Measurements from ENCODE around the gene RNU6-8.
A peak's percentile ranks its signal among the peaks of the same experiment; 100 is the strongest.

The RNU6-8 gene

DNA sequence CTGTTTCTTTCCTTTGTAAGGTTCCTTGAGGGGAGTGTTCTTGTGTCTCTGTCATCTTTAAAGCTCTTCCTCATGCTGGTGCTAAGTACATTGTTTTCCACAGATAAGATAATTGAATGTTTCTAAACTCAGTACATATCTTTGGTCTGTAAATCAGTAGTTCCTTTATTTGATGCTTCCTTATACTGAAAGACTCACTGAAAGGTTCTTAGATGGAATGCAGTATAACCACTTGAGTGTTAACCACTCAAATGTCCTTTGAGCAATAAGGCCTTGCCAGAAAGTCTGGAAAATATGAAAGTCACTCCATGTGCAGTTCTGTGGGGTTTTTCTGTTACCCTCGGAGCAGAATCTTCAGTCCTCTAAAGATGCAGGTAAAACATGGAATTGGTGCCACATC, 23.0 kb upstream of the RNU6-8 start:
- no peaks in the 10 kb centered on the region for H3K9me3 ChIP-seq (ENCODE audit: control insufficient read depth, insufficient read depth, low read length)
- no peak overlapping the region for H3K4me3 ChIP-seq (ENCODE audit: low read depth, low read length)
- no peaks in the 10 kb centered on the region for H3K27me3 ChIP-seq (ENCODE audit: control insufficient read depth, insufficient read depth, low read length)

DNA sequence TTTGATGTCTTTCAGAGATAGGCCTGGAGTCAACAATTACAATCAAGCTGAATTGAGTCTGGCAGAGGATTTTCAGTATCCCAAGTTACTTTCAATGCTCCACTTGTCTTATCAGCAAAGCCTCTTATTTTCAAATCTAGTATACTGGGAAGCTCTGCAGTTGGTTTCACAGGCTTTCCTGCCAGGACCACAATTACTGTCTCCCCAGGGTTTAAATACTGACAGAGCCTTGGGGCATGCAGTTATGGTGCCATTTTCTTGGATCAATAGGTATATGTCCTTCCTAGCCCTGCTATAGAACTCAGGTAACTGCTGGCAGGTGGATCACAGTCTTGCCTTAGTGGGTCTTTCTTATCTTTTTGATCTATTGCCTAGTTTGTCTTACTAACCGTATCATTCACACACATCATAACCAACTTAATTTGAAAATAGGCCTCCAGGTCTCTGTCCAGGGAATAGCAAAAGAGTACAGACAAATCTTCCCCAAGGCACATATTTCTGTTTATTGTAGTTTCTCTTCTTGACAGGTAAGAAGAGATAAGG, 22.4 kb upstream of the RNU6-8 start:
- Histone ChIP-seq H3K36me3 (ENCODE audit: control insufficient read depth, insufficient read depth, low read length) (no peaks in the 10 kb centered on the region), H3K9me3 (ENCODE audit: control insufficient read depth, insufficient read depth, low read length) (no peaks in the 10 kb centered on the region), H3K4me3 (ENCODE audit: low read depth, low read length) (no peak overlapping the region), H3K4me1 (ENCODE audit: control insufficient read depth, insufficient read depth, low read length) (no peaks in the 10 kb centered on the region), H3K9ac (ENCODE audit: low read depth, low read length) (no peak overlapping the region), H3K27me3 (ENCODE audit: control insufficient read depth, insufficient read depth, low read length) (no peaks in the 10 kb centered on the region)

More for the DNA sequence above, 23.0 kb upstream of the RNU6-8 start:
- Histone ChIP-seq H3K9ac (ENCODE audit: low read depth, low read length) (no peak overlapping the region), H3K36me3 (ENCODE audit: control insufficient read depth, insufficient read depth, low read length) (no peaks in the 10 kb centered on the region), H3K4me1 (ENCODE audit: control insufficient read depth, insufficient read depth, low read length) (peaks cover 2% of the 10 kb centered on the region)

DNA sequence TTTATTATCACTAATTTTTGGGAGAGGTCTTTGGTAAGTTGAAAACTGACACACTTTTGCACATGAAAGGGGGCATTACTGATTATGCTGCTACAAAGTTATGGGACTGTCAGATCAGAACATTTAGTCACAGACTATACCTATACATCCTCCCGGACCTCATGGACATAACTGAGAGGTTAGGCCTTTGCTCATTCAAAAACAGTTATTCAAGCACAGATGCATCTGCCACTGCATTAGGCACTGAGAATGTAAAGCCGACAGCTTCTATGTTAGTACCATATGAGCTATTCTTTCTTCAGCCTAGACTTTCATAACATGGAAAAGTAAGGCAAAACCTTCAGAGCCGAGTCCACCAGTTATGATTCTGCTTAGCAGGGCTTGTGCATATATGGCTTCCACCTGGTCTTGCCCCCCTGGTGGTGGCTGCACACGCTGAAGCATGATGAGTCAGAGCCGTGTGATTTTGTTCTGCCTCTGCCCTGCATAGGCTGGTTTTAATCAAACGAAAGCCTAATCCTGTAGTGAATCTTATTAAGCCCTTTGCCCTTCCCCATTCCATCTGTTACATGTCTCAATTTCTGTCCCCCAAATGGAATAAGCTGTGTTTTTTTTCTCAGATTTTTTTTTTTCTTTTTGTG, 21.8 kb upstream of the RNU6-8 start:
- Histone ChIP-seq H3K9me3 (ENCODE audit: control insufficient read depth, insufficient read depth, low read length) (no peaks in the 10 kb centered on the region), H3K9ac (ENCODE audit: low read depth, low read length) (no peak overlapping the region), H3K36me3 (ENCODE audit: control insufficient read depth, insufficient read depth, low read length) (no peaks in the 10 kb centered on the region), H3K4me3 (ENCODE audit: low read depth, low read length) (no peak overlapping the region), H3K4me1 (ENCODE audit: control insufficient read depth, insufficient read depth, low read length) (no peaks in the 10 kb centered on the region), H3K27me3 (ENCODE audit: control insufficient read depth, insufficient read depth, low read length) (no peaks in the 10 kb centered on the region)

DNA sequence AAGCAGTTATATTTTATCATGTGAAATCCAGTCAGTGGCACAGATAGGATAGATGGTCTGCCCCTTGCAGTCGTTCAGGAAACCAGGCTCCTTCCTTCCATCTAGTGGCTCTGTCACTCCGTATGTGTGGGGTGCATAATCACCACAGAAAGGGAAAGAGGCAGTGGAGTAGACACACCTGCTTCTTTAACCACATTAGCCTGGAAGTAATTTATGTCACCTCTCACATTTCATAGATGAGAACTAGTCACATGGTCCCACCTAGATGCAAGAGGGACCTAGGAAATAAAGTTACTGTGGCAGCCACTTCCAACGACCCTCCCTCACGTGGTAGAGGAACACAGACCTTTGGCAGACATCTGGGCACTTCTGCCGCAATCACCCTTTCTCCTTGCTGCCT, 14.2 kb upstream of the RNU6-8 start:
- Histone ChIP-seq H3K4me1 (ENCODE audit: control insufficient read depth, insufficient read depth, low read length) (no peaks in the 10 kb centered on the region), H3K4me3 (ENCODE audit: low read depth, low read length) (no peak overlapping the region), H3K36me3 (ENCODE audit: control insufficient read depth, insufficient read depth, low read length) (no peaks in the 10 kb centered on the region), H3K27me3 (ENCODE audit: control insufficient read depth, insufficient read depth, low read length) (no peaks in the 10 kb centered on the region), H3K9me3 (ENCODE audit: control insufficient read depth, insufficient read depth, low read length) (no peaks in the 10 kb centered on the region), H3K9ac (ENCODE audit: low read depth, low read length) (no peak overlapping the region)

DNA sequence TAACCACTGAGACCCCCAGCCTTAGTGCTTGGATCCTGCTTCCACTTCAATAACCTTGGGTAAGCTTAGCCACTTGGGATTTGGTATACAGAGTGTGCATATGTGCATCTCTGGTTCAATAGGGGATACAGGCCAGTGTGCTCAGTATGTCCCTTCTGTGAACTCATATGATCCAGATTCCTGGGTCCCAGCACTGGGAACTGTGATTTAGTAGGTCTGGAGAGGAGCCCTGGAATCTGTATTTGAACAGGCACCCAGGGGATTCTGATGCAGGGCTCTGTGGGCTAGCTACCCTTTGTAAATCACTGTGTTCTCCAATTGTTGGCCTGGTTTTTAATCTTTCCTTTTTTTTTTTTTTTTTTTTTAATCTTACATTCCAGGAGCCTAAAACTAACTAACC, 9.8 kb upstream of the RNU6-8 start:
- H3K9ac ChIP-seq (ENCODE audit: low read depth, low read length): no peak overlapping the region
- H3K9me3 ChIP-seq (ENCODE audit: control insufficient read depth, insufficient read depth, low read length): no peaks in the 10 kb centered on the region
- no peaks in the 10 kb centered on the region for H3K27me3 ChIP-seq (ENCODE audit: control insufficient read depth, insufficient read depth, low read length)
- H3K36me3 ChIP-seq (ENCODE audit: control insufficient read depth, insufficient read depth, low read length): no peaks in the 10 kb centered on the region
- H3K4me3 ChIP-seq (ENCODE audit: low read depth, low read length): no peak overlapping the region
- no peaks in the 10 kb centered on the region for H3K4me1 ChIP-seq (ENCODE audit: control insufficient read depth, insufficient read depth, low read length)

DNA sequence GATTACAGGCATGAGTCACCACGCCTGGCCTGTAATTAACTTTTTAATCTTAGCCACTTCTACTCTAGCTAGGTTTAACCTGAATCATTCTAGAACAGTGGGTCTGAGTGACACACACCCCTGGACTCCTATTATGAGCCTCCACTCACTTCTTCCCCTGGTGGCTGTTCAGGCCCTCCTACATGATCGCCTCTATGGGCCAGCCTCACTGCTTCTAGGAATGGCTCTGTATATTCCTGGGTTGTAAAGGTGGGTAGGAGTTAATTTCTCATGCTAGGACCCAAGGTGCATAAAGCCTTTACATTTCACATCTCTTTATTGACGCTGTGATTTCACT, 8.0 kb upstream of the RNU6-8 start:
- Histone ChIP-seq H3K27me3 (ENCODE audit: control insufficient read depth, insufficient read depth, low read length) (no peaks in the 10 kb centered on the region), H3K4me3 (ENCODE audit: low read depth, low read length) (no peak overlapping the region), H3K9ac (ENCODE audit: low read depth, low read length) (no peak overlapping the region), H3K4me1 (ENCODE audit: control insufficient read depth, insufficient read depth, low read length) (no peaks in the 10 kb centered on the region), H3K9me3 (ENCODE audit: control insufficient read depth, insufficient read depth, low read length) (no peaks in the 10 kb centered on the region), H3K36me3 (ENCODE audit: control insufficient read depth, insufficient read depth, low read length) (no peaks in the 10 kb centered on the region)

DNA sequence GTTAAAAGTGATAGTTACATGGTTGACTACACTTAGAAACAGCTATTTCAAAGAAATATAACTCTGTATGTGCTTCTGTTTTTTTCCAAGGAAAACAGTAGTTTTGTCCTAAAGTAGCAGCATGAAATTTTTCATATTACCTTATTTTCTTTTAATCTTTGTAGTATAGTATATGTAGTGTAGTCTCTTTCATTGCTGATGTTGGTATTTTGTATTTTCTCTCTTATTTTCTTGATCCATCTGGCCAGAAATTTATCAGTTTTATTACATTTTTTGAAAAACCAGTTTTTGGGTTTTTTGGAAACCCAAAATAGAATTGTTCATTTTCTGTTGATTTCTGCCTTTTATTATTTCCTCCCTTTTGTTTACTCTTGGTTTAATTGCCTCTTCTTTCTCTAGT, 6.4 kb upstream of the RNU6-8 start:
- Histone ChIP-seq H3K36me3 (ENCODE audit: control insufficient read depth, insufficient read depth, low read length) (no peaks in the 10 kb centered on the region), H3K9ac (ENCODE audit: low read depth, low read length) (no peak overlapping the region), H3K9me3 (ENCODE audit: control insufficient read depth, insufficient read depth, low read length) (no peaks in the 10 kb centered on the region), H3K4me1 (ENCODE audit: control insufficient read depth, insufficient read depth, low read length) (no peaks in the 10 kb centered on the region), H3K4me3 (ENCODE audit: low read depth, low read length) (no peak overlapping the region), H3K27me3 (ENCODE audit: control insufficient read depth, insufficient read depth, low read length) (no peaks in the 10 kb centered on the region)

DNA sequence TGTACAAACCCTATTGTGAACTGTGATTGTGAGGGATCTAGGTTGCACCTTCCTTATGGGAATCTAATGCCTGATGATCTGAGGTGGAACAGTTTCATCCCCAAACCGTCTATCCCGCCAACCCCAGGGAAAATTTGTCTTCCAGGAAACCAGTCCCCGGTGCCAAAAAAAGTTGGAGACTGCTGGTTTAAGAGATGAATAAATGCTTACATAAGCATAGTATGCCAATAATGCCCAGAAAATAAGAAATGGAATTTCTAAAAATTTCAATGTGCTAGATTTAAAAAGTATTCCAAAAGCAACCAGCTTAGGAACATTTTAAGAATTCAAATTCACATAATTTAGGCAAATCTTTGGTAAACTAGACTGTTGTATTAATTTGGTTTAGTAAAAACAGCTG, 5.4 kb upstream of the RNU6-8 start:
- Histone ChIP-seq H3K27me3 (ENCODE audit: control insufficient read depth, insufficient read depth, low read length) (no peaks in the 10 kb centered on the region), H3K9me3 (ENCODE audit: control insufficient read depth, insufficient read depth, low read length) (no peaks in the 10 kb centered on the region), H3K9ac (ENCODE audit: low read depth, low read length) (no peak overlapping the region), H3K4me3 (ENCODE audit: low read depth, low read length) (no peak overlapping the region), H3K36me3 (ENCODE audit: control insufficient read depth, insufficient read depth, low read length) (no peaks in the 10 kb centered on the region), H3K4me1 (ENCODE audit: control insufficient read depth, insufficient read depth, low read length) (no peaks in the 10 kb centered on the region)

DNA sequence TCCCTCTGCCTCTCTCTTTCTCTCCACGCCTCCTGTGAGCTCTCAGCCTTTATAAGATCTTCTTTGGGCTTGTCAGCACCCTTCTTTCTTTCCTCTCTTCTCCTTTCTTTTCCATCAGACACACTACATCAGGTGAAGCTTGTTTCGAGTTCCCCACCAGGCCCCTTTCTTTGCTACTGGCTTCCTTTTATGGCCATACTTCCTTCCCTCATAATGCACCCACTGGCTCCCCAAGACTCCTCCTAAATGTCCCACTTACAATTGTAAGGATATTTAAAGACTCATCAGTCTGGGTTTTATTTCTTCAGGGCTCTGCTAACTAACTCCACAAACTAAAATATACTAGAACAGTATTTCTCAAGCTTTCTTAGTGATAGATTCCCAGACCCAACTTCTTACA, 3.5 kb upstream of the RNU6-8 start:
- Histone ChIP-seq H3K27me3 (ENCODE audit: control insufficient read depth, insufficient read depth, low read length) (peaks cover 3% of the 10 kb centered on the region), H3K9ac (ENCODE audit: low read depth, low read length) (no peak overlapping the region), H3K36me3 (ENCODE audit: control insufficient read depth, insufficient read depth, low read length) (no peaks in the 10 kb centered on the region)

DNA sequence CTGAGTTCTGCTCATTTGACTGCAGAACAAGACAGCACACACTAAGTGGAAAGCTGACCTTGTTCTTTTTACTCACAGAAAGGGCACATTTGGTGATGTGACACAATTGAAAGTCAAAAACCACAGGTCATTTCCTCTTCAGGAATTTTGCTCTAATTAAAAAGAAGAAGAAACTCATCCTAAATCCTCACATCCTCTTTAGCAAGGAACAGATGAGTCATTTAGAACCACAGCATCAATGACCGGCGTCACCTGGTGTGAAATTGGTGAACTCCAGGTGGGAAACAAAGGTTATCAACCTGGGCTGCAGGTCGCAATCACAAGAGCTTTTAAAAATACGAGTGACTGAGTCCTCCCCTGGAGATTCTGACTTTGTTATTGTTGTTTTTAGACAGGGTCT, 2.9 kb upstream of the RNU6-8 start:
- no peak overlapping the region for H3K4me3 ChIP-seq (ENCODE audit: low read depth, low read length)
- H3K9me3 ChIP-seq (ENCODE audit: control insufficient read depth, insufficient read depth, low read length): no peaks in the 10 kb centered on the region
- no peaks in the 10 kb centered on the region for H3K4me1 ChIP-seq (ENCODE audit: control insufficient read depth, insufficient read depth, low read length)
- no peak overlapping the region for H3K9ac ChIP-seq (ENCODE audit: low read depth, low read length)
- H3K36me3 ChIP-seq (ENCODE audit: control insufficient read depth, insufficient read depth, low read length): no peaks in the 10 kb centered on the region
- H3K27me3 ChIP-seq (ENCODE audit: control insufficient read depth, insufficient read depth, low read length): peaks cover 3% of the 10 kb centered on the region

More for the DNA sequence above, 3.5 kb upstream of the RNU6-8 start:
- Histone ChIP-seq H3K4me1 (ENCODE audit: control insufficient read depth, insufficient read depth, low read length) (no peaks in the 10 kb centered on the region), H3K9me3 (ENCODE audit: control insufficient read depth, insufficient read depth, low read length) (no peaks in the 10 kb centered on the region), H3K4me3 (ENCODE audit: low read depth, low read length) (no peak overlapping the region)

DNA sequence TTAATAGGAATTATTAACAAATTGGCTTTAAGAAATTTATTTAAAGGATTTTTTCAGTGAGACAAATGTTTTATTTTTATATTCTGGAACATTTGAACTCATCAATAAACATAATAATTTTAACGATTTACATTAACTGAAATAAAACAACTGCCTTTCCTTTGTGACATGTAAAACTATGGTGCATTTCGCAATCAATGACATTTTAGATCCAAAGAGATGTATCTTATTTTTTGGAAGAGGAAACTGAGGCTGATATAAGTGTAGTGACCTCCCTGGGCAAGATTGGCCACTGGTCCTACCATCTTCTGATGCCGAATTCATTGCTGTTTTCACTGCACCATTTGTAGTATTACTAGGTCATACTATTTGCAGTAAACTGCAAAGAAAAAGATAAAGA, 2.5 kb upstream of the RNU6-8 start:
- Histone ChIP-seq H3K4me3 (ENCODE audit: low read depth, low read length) (no peak overlapping the region), H3K36me3 (ENCODE audit: control insufficient read depth, insufficient read depth, low read length) (no peaks in the 10 kb centered on the region), H3K9me3 (ENCODE audit: control insufficient read depth, insufficient read depth, low read length) (no peaks in the 10 kb centered on the region), H3K4me1 (ENCODE audit: control insufficient read depth, insufficient read depth, low read length) (no peaks in the 10 kb centered on the region), H3K27me3 (ENCODE audit: control insufficient read depth, insufficient read depth, low read length) (peaks cover 3% of the 10 kb centered on the region), H3K9ac (ENCODE audit: low read depth, low read length) (no peak overlapping the region)

DNA sequence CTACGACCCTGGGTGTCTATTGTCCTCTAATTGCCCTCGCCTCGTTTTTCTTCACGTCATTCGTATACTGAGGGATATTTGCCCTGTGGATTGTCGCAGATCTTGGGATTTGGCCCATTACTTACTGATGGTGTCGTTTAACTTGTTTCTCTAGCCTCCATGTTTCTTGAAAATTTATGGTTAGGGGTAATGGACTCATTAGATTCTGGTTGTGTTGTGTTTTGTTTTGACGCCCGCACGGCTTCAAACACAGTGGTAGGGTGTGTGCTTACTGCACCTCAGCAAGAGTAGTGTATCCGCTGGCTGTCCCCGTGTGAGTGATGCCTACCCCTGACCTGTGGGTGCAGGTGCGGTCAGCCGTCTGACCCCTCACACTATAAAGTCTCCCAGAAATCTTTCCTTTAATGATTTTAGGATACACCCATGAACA, 874 bp upstream of the RNU6-8 start:
- Histone ChIP-seq H3K36me3 (ENCODE audit: control insufficient read depth, insufficient read depth, low read length) (no peaks in the 10 kb centered on the region), H3K9me3 (ENCODE audit: control insufficient read depth, insufficient read depth, low read length) (no peaks in the 10 kb centered on the region), H3K4me3 (ENCODE audit: low read depth, low read length) (peak overlapping the region; percentile 94), H3K4me1 (ENCODE audit: control insufficient read depth, insufficient read depth, low read length) (no peaks in the 10 kb centered on the region), H3K27me3 (ENCODE audit: control insufficient read depth, insufficient read depth, low read length) (peaks cover 3% of the 10 kb centered on the region), H3K9ac (ENCODE audit: low read depth, low read length) (peak overlapping the region; percentile 38)
